SW 1271 (cell line): ENCODE results near the gene RPLP1.

ENCODE experiments used
- DNase-seq, 2 experiments: peaks; one replicate each; lab custom pipeline; 2025; lab: John Stamatoyannopoulos, UW

Gene RPLP1

DNA sequence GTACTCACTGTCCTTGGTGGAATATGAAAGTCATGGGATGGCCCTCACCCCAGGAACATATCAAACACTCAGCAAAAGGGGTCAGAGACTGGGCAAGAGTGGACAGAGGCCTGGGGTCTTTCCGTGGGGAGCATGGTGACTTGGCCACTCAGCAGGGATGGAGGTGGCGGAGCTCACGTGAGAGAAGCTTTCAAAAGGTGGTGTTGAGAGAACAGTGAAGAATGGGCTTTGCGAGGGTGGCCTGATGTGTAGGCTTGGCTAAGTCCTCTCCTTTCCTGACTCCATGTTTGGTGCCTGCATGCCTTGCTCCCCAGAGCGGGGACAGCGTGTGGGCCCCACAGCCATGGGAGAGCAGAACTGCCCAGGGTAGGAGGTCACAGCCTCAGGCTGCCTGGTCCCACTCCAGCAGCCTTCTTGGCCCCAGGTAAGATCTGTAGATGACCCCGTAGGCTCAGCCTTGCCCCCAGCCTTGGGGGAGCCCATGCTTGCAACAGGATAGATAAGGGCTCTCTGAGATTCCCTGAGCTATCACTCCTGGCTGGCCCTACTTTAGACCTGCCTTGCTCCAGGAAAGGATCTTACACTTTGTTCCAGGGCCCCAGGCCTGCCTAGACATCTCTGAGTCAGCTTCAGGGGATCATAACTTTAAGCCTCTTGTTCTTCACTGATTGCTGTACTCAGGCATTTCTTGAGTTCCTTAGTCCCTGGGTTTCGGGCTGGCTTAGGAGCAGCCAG, 17.0 kb downstream of the RPLP1 start:
- no peak for DNase-seq

DNA sequence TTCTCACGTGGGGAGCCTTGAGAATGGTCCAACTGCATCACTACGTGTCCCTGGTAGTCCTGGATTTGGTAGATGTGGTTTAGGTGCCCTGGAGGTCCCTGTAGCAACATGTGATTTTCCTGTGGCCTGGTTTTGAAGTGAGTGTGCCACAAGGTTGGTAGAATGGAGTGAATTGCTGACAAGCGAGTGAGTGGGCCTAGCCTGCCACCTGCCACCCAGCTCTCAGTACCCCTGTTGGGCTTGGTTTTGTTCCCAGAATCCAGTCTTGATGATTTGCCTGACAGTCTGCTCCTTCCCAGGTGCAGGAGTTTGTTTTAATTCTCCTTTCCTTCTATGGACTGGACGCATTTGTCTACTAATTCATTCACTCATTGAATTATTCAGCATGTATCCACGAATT, 19.4 kb downstream of the RPLP1 start:
- DNase-seq: no peak

GRCh38 chr15:69472562-69472961, 19.9 kb downstream of the RPLP1 start:
- DNase-seq: no peak

DNA sequence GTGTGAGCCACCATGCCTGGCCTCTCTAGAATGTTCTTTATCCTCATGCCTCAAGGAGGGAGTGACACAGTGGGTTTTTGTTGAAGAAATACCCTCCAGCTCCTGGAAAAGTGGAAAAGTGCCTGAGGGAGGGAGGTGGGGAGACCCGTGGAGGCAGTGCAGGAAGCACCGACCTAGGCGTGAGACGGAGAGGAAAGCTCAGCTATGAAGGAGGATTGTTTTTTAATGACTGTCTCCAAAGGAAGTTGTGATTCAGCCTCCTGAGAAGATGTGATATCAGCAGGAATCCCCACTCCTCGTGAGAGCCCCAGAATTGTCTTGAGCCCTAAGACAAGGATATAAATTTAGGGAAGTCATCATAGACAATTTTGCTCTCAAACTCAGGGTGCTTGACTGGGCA, 21.7 kb downstream of the RPLP1 start:
- peak in 1 of 2 experiments; percentile 59 for DNase-seq

DNA sequence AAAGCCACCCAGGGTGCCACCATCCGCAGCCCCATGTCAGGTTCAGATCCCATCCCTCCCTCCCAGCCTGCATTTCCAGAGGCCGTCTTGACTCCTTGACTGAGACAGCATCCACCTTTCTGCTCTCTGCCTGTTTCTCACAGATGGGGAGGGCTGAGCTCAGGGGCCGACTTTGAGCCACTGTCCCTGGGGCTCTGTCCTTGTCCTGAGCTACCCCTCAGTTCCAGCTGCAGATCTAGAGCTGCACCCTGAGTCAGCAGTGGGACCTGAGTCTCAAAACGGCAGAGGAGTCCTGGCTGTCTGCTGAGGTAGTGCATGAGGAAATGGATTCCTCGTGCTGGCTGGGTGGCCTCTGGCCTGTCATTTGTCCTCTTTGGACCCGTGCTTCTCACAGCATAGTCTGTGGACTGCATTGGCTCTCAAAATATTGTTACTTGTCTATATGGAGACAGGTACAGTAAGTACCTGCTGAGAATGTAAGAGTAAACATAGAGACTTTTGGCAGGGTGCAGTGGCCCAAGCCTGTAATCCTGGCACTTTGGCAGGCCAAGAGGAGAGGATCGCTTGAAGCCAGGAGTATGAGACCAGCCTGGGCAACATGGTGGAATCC, 22.3 kb downstream of the RPLP1 start:
- peak in 1 of 2 experiments; percentile 26 for DNase-seq

DNA sequence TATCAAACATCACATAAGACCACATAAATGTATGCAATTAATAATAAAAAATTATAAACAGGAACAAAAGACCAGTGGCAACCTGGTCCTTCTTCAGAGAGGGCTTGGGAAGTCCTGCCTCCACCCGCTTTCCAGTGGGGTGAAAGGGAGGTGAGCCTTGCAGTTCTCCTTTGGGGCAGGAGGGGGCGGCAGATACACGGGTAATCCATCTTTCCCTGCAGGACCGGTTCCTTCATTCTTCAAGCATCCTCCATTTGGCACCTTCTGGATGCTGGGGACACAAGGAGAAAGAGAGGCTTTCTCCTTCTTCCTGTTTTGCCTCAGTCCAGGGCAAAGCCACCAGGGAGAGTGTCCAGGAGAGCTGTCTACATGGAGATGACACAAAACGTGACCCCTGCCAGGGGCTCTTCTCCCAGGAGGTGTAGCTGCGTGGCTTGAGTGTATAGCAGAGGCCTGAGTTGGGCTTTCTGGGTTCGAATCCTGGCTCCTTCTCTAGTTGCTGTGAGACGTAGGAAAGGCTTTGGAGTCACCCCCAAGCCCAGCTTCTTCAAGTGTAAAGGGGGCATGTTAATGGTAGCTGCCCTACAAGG, 23.2 kb downstream of the RPLP1 start:
- peak; percentile 40 to 78 for DNase-seq

GRCh38 chr15:69476704-69477473, 24.3 kb downstream of the RPLP1 start:
- no peak for DNase-seq

DNA sequence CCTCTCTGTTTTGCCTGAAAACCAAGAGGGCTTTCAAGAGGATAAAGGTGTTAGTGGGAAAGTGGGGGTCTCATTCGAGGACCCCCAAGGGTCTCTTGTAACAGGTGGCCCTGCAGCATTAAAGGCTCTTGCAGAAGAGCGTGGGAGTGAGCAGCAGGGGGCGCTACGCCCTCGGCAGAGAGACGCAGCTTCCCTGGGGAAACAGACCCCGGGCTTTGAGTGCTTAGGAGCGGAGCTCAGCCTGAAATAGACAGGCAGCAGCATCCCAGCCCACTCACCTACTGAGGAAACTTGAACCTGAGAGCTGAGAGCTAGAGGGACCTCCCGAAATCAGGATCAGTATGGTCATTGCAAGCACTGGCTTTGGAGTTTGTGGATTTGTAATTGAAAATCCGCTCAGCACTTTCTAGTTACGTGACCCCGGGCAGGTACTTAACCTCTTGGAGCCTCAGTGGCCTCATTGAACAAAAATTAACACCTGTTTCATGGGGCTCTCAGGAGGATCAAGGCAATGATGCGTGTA, 25.7 kb downstream of the RPLP1 start:
- DNase-seq: peak in 1 of 2 experiments; percentile 50

- no peak for DNase-seq
Measured at GRCh38 chr15:69479081-69479480, 26.5 kb downstream of the RPLP1 start.

GRCh38 chr15:69479971-69480370, 27.4 kb downstream of the RPLP1 start:
- DNase-seq: no peak

DNA sequence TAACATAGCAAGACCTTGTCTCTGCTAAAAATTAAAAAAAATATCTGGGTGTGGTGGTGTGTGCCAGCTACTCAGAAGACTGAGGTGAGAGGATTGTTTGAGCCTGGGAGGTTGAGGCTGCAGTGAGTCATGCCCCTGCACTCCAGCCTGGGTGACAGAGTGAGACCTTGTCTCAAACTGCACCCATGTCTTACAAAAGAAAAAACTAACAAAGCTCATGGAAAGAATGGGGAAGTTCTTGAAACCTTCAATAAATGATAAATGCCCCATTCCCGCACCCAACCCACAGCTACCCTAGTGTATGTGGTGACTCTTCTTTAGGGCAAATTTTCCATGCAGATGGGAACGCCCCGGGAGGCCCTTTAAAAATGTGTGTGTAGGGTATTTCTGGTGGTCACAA, 28.3 kb downstream of the RPLP1 start:
- DNase-seq: no peak

DNA sequence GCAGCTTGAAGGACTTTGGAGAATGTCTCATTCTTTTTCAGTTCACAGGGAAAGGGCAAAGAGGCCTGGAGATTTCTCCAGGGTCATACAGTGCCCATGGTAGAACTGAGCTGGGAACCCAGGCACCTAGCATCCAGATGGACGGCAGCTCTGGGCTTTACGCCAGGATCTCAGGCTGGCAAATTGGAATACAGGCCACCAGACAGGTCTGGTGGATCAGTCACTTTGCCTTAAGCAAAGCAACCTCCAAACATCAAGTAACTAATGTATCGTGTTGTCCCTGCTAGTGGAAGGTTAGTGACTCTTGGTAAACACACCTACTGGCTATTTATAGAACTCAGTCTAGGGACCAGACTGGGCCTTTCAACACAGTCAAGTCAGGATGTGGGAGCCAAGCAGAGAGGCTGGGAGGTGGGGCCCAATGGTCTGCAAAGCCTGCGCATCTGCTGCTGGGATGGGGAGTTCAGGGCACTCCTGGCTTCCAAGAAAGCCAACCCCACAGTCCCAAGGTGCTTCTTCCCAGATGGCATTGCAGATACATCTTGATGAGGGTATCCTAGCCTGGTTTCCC, 30.2 kb downstream of the RPLP1 start:
- DNase-seq: no peak

GRCh38 chr15:69484837-69485236, 32.2 kb downstream of the RPLP1 start:
- DNase-seq: no peak

DNA sequence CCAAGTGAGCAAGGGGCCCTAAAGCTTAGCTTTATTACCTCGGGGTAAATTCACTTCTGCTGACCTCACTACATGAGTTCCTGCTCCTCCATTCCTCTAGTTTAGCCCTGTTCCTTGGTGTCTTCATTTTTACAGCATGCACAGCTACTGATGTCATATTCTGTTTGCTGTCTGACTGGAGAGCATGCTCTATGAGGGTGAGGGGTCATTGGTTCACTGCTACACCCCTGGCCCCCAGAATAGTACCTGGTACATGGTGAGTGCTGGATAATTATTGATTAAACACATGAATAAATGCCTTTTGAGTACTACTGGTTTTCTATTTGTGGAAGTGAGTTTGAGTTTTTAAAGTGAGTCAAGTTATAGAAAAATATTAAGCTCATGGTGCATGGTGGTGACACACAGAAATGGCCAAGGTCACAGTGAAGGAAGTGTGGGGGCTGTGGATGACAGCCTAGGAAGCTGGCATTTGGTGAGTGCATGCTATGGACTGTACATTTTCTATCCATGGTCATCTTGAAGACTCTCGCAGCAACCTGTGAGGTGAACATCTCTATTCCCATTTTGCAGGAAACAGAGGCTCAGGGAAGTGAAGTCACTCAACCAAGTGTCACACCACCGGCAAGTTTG, 34.0 kb downstream of the RPLP1 start:
- DNase-seq: no peak

- no peak for DNase-seq
Measured at GRCh38 chr15:69489073-69489571, 36.5 kb downstream of the RPLP1 start.

DNA sequence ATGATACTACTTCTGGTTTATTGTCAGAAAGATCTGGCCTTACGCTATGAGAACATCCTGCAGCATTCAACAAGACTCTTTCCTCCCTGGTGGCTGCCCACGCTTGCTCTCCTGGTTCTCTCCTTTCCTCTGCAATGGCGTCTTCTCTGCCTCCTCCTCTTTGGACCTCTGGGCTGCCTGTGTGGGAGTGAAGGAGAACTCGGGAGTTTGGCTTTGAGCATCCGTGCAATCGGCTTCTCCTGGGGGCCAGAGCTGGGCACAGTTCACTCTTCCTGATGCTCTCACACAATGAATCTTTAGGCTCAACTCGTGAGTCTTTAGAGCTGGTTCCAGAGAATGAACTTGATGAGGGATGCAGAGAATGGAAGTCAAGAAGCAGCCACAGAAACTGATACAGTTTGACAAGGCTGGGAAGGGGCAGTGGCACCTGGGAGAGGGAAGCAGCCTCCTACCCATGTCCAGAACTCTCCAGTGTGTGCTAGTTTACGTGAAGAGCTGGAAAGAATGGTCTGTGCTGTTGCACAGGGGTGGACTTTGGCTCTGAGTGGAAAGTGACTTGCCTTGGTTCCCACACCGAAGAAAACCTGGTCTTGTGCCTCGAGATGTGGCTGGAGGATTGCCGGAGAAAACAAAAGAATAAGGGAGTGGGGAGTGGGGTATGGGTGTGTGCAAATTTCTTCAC, 37.9 kb downstream of the RPLP1 start:
- no peak for DNase-seq

GRCh38 chr15:69491038-69491505, 38.5 kb downstream of the RPLP1 start:
- DNase-seq: no peak

GRCh38 chr15:69493406-69493805, 40.8 kb downstream of the RPLP1 start:
- no peak for DNase-seq

DNA sequence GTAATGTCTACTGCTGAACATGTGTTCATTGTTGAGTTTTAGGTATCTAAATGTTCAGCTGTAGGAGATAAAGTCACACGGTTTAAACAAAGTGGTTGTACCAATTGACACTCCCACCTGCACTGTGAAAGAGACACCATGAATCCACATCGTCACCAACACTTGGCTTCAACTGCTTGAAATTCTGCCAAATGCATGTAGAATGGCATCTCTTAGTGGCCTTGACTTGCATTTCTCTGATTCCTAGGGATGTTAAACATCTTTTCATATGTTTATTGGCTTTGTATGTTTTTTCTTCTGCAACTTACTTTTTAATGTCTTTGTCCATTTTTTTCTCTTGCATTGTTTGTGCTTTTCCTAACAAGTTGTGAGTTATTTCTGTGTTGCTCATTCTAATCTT, 43.4 kb downstream of the RPLP1 start:
- no peak for DNase-seq

GRCh38 chr15:69497076-69497475, 44.5 kb downstream of the RPLP1 start:
- DNase-seq: no peak

DNA sequence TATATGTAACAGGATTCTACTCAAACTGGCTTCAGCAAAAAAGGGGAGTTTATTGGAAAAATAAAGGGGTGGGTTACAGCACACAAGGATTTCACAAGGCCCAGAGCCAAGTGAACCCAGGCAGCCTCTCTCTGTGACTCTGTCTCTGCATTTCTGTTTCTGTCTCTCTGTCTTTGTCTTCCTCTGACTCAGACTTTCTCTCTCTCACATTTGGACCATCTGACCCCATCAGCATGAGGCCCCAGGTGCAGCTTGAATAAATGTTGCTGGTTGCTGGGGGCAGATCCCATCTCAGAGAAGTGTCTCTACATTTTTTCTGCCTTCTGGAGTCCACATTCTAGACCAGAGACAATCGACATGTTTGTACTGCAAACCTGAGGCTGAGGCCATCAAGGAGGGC, 45.0 kb downstream of the RPLP1 start:
- no peak for DNase-seq
